Adipocyte (in vitro differentiated cells): ENCODE data around the gene CRACDL.

Experiments used
- DNase-seq: peaks from one replicate; pipeline ENCODE4 v3.0.0-alpha.2; 2015; ENCODE audit warnings: low read depth
- H3K27me3 ChIP-seq: replicated peaks from 2 replicates; pipeline ENCODE4 v1.7.0; 2013; ENCODE audit warnings: mild to moderate bottlenecking, low read length, moderate library complexity; ENCODE audit not compliant: control insufficient read depth, insufficient read depth
- H3K36me3 ChIP-seq: 2 replicates; pipeline ENCODE4 v1.7.0; 2013; ENCODE audit warnings: low read length, mild to moderate bottlenecking, moderate library complexity; ENCODE audit not compliant: control insufficient read depth, insufficient read depth, severe bottlenecking
- H3K4me1 ChIP-seq: 2 replicates; pipeline ENCODE4 v1.7.0; 2013; ENCODE audit warnings: mild to moderate bottlenecking, low read length, moderate library complexity; ENCODE audit not compliant: control insufficient read depth, insufficient read depth
- H3K4me3 ChIP-seq: 2 replicates; pipeline ENCODE4 v1.7.0; 2013; ENCODE audit warnings: mild to moderate bottlenecking, low read length, moderate library complexity
- H3K9ac ChIP-seq: 2 replicates; pipeline ENCODE4 v1.7.0; 2013; ENCODE audit warnings: mild to moderate bottlenecking, low read length, moderate library complexity
- H3K9me3 ChIP-seq: 2 replicates; pipeline ENCODE4 v1.7.0; 2013; ENCODE audit warnings: mild to moderate bottlenecking, low read length, moderate library complexity; ENCODE audit not compliant: control insufficient read depth

Gene CRACDL

GRCh38 chr2:98868548-98869271 lies 67.3 kb downstream of the CRACDL start:
- Histone ChIP-seq H3K9ac (no peak overlapping the region), H3K27me3 (peaks cover 16% of the 10 kb centered on the region), H3K4me1 (peaks cover 4% of the 10 kb centered on the region), H3K36me3 (no peaks in the 10 kb centered on the region), H3K9me3 (no peaks in the 10 kb centered on the region), H3K4me3 (no peak overlapping the region)
- no peak for DNase-seq

- Histone ChIP-seq H3K4me3 (no peak overlapping the region), H3K36me3 (no peaks in the 10 kb centered on the region), H3K4me1 (peaks cover 4% of the 10 kb centered on the region), H3K9ac (no peak overlapping the region), H3K9me3 (peaks cover 4% of the 10 kb centered on the region), H3K27me3 (peaks cover 8% of the 10 kb centered on the region)
- peak; percentile 39 for DNase-seq
These were observed 68.3 kb downstream of the CRACDL start for GRCh38 chr2:98867539-98868309.

- H3K27me3 ChIP-seq: peaks cover 2% of the 10 kb centered on the region
- H3K4me3 ChIP-seq: no peak overlapping the region
- H3K9ac ChIP-seq: no peak overlapping the region
- H3K4me1 ChIP-seq: peaks cover 4% of the 10 kb centered on the region
- DNase-seq: no peak
- peaks cover 14% of the 10 kb centered on the region for H3K9me3 ChIP-seq
- no peaks in the 10 kb centered on the region for H3K36me3 ChIP-seq
These were observed 70.0 kb downstream of the CRACDL start for GRCh38 chr2:98866033-98866432.

GRCh38 chr2:98861601-98862000 lies 74.4 kb downstream of the CRACDL start:
- no peak overlapping the region for H3K4me3 ChIP-seq
- no peak for DNase-seq
- H3K4me1 ChIP-seq: peaks cover 4% of the 10 kb centered on the region
- H3K36me3 ChIP-seq: no peaks in the 10 kb centered on the region
- H3K27me3 ChIP-seq: no peaks in the 10 kb centered on the region
- H3K9me3 ChIP-seq: peaks cover 36% of the 10 kb centered on the region
- H3K9ac ChIP-seq: no peak overlapping the region

GRCh38 chr2:98859323-98859722 lies 76.7 kb downstream of the CRACDL start:
- H3K4me3 ChIP-seq: peak overlapping the region; percentile 27
- H3K36me3 ChIP-seq: no peaks in the 10 kb centered on the region
- peaks cover 46% of the 10 kb centered on the region for H3K9me3 ChIP-seq
- no peaks in the 10 kb centered on the region for H3K27me3 ChIP-seq
- H3K9ac ChIP-seq: no peak overlapping the region
- H3K4me1 ChIP-seq: no peaks in the 10 kb centered on the region
- no peak for DNase-seq

GRCh38 chr2:98857001-98857400 lies 79.0 kb downstream of the CRACDL start:
- Histone ChIP-seq H3K9me3 (peaks cover 35% of the 10 kb centered on the region), H3K4me1 (no peaks in the 10 kb centered on the region), H3K4me3 (no peak overlapping the region), H3K9ac (no peak overlapping the region), H3K27me3 (no peaks in the 10 kb centered on the region), H3K36me3 (no peaks in the 10 kb centered on the region)
- DNase-seq: no peak

- Histone ChIP-seq H3K4me1 (no peaks in the 10 kb centered on the region), H3K36me3 (no peaks in the 10 kb centered on the region), H3K9ac (no peak overlapping the region), H3K9me3 (peaks cover 27% of the 10 kb centered on the region), H3K27me3 (peaks cover 11% of the 10 kb centered on the region), H3K4me3 (no peak overlapping the region)
- no peak for DNase-seq
These were observed 81.3 kb downstream of the CRACDL start for GRCh38 chr2:98854682-98855081.

- Histone ChIP-seq H3K36me3 (no peaks in the 10 kb centered on the region), H3K27me3 (peaks cover 14% of the 10 kb centered on the region), H3K9ac (no peak overlapping the region), H3K9me3 (peaks cover 14% of the 10 kb centered on the region), H3K4me3 (no peak overlapping the region), H3K4me1 (peaks cover under 1% of the 10 kb centered on the region)
- no peak for DNase-seq
These were observed 83.1 kb downstream of the CRACDL start for GRCh38 chr2:98852932-98853331.

GRCh38 chr2:98850074-98850473 lies 86.0 kb downstream of the CRACDL start:
- H3K4me3 ChIP-seq: no peak overlapping the region
- peaks cover 4% of the 10 kb centered on the region for H3K4me1 ChIP-seq

GRCh38 chr2:98849113-98849512 lies 86.9 kb downstream of the CRACDL start:
- H3K9ac ChIP-seq: no peak overlapping the region

More at GRCh38 chr2:98850074-98850473, 86.0 kb downstream of the CRACDL start:
- H3K9me3 ChIP-seq: no peaks in the 10 kb centered on the region
- peaks cover 14% of the 10 kb centered on the region for H3K27me3 ChIP-seq
- H3K36me3 ChIP-seq: no peaks in the 10 kb centered on the region
- no peak for DNase-seq
- no peak overlapping the region for H3K9ac ChIP-seq

GRCh38 chr2:98847853-98848252 lies 88.2 kb downstream of the CRACDL start:
- Histone ChIP-seq H3K9ac (no peak overlapping the region), H3K27me3 (peaks cover 14% of the 10 kb centered on the region), H3K9me3 (no peaks in the 10 kb centered on the region), H3K4me3 (no peak overlapping the region), H3K36me3 (no peaks in the 10 kb centered on the region), H3K4me1 (peaks cover 4% of the 10 kb centered on the region)
- DNase-seq: no peak

More at GRCh38 chr2:98849113-98849512, 86.9 kb downstream of the CRACDL start:
- no peak for DNase-seq
- peaks cover 14% of the 10 kb centered on the region for H3K27me3 ChIP-seq
- H3K4me3 ChIP-seq: no peak overlapping the region
- no peaks in the 10 kb centered on the region for H3K36me3 ChIP-seq
- peaks cover 4% of the 10 kb centered on the region for H3K4me1 ChIP-seq
- no peaks in the 10 kb centered on the region for H3K9me3 ChIP-seq
